Measurements from ENCODE around the gene COMMD1. TPM values are rescaled to one million over a fixed set of nuclear protein-coding genes. Genes with fewer than 3 reads are reported as not detected.

Gene COMMD1
- total and polyA plus RNA-seq, 2 experiments from 2014 or later, result 54.9 to 83.7 TPM

GRCh38 chr2:62074233-62074632, 168.8 kb downstream of the COMMD1 start (continued):
- TF ChIP-seq ZNF462 (CRISPR knock-in tag; IDR thresholded peaks at IDR 0.05), result no peak
- no peak for TF ChIP-seq STAT1 (IDR thresholded peaks at IDR 0.05; ENCODE audit: unreplicated experiment)
- TF ChIP-seq CTCF (conservative IDR thresholded peaks at IDR 0.05; ENCODE audit: low read depth in 2 of 2), result no peak

GRCh38 chr2:62076980-62077638, 171.6 kb downstream of the COMMD1 start:
- Histone ChIP-seq H3F3A (replicated peaks; ENCODE audit: low read depth) (0 out of 2 replicates have a peak, but pooled peaks cover 3% of the 10 kb centered on the region), H3K27me3 (ENCODE audit: insufficient read depth) (no peaks in the 10 kb centered on the region), H3K4me1 (ENCODE audit: insufficient read depth) (peaks cover 19% of the 10 kb centered on the region; the same call in 1 of the 2 replicates), H3K4me3 (no peak overlapping the region), H3K36me3 (ENCODE audit: insufficient read depth) (peaks cover 5% of the 10 kb centered on the region; the same call in 1 of the 2 replicates), H3K79me2 (replicated peaks; ENCODE audit: insufficient read depth) (no peaks in the 10 kb centered on the region), H3K27ac (ENCODE audit: low read depth) (no peak overlapping the region), H2AFZ (no peak overlapping the region), H4K20me1 (replicated peaks; ENCODE audit: insufficient read depth) (no peaks in the 10 kb centered on the region), H3K4me2 (no peak overlapping the region), H3K9me2 (ENCODE audit: insufficient read depth) (peaks cover 3% of the 10 kb centered on the region; the same call in 1 of the 2 replicates)
- H3K4me3 Mint-ChIP-seq, result no peak overlapping the region
- ATAC-seq (no peak), DNase-seq (ENCODE audit: low spot score) (no peak)
- H3K4me1 Mint-ChIP-seq, result peaks cover 16% of the 10 kb centered on the region
- no peak overlapping the region for H3K27ac Mint-ChIP-seq
- peaks cover 14% of the 10 kb centered on the region for H3K9me3 Mint-ChIP-seq
- peaks cover 27% of the 10 kb centered on the region for H3K36me3 Mint-ChIP-seq (ENCODE audit: low read depth)
- H3K27me3 Mint-ChIP-seq (ENCODE audit: insufficient read depth, low read depth, poor library complexity), result no peaks in the 10 kb centered on the region
- TF ChIP-seq ZNF331 (CRISPR knock-in tag; IDR thresholded peaks at IDR 0.05; ENCODE audit: low read depth), result no peak
- TF ChIP-seq ETS1 (IDR thresholded peaks at IDR 0.05), result no peak
- no peak for TF ChIP-seq EZH2 (IDR thresholded peaks at IDR 0.05; ENCODE audit: low read depth, unreplicated experiment)
- TF ChIP-seq STAT1 (IDR thresholded peaks at IDR 0.05; ENCODE audit: unreplicated experiment), result no peak
- TF ChIP-seq CREB1 (CRISPR knock-in tag; IDR thresholded peaks at IDR 0.05; ENCODE audit: low read depth), result no peak

Measured in GM23338 (cell line).